PC-3 (cell line): Measurements from ENCODE around the gene NR5A2. TPM values are rescaled to one million over a fixed set of nuclear protein-coding genes. Genes with fewer than 3 reads are reported as not detected.
A peak's percentile ranks its signal among the peaks of the same experiment; 100 is the strongest.

Experiments
- ATAC-seq: fragments of 200-7000 bp; cut with Tn5 transposase; 2 replicates; pipeline ENCODE4 v1.9.1; 2020; ENCODE audit warnings: mild to moderate bottlenecking, moderate library complexity
- BruUV-seq: library from RNA; stranded (reverse); fragments of 400-500 nt; replicated peaks from 2 replicates; lab custom pipeline; 2021; lab: Mats Ljungman, UMichigan
- CTCF ChIA-PET: fragments of 300-600 bp; sonication (Branson Sonifier 250); formaldehyde crosslinking; loops from one replicate; lab custom pipeline; 2022; ENCODE audit warnings: antibody characterized with exemption; lab: Charles Lee
- POLR2A ChIA-PET: fragments of 300-600 bp; sonication (Branson Sonifier 250); formaldehyde crosslinking; loops from one replicate; lab custom pipeline; 2022; ENCODE audit warnings: antibody characterized with exemption; ENCODE audit not compliant: unreplicated experiment; lab: Charles Lee
- DNase-seq: peaks from one replicate; pipeline ENCODE4 v3.0.0-alpha.2; 2015
- H2AFZ ChIP-seq: fragments of 300-600 bp; sonication (generic); 2 replicates; pipeline ENCODE4 v1.6.0; 2016; ENCODE audit warnings: antibody characterized with exemption, low read length
- H3F3A ChIP-seq: fragments of 300-600 bp; sonication (generic); one replicate; pipeline ENCODE4 v1.6.0; 2017; ENCODE audit warnings: antibody characterized with exemption, low read length, control low read depth, mild to moderate bottlenecking; ENCODE audit not compliant: unreplicated experiment
- H3K27ac ChIP-seq: fragments of 300-600 bp; sonication (generic); 2 replicates; pipeline ENCODE4 v1.5.1; 2016; ENCODE audit warnings: mild to moderate bottlenecking, low read length
- H3K27me3 ChIP-seq: fragments of 300-600 bp; sonication (generic); 2 replicates; pipeline ENCODE4 v1.6.1; 2016; ENCODE audit warnings: low read length, mixed read lengths
- H3K36me3 ChIP-seq: fragments of 300-600 bp; sonication (generic); 2 replicates; pipeline ENCODE4 v1.6.1; 2016; ENCODE audit warnings: low read depth, mixed run types, low read length, mixed read lengths
- H3K4me1 ChIP-seq: fragments of 300-600 bp; sonication (generic); 2 replicates; pipeline ENCODE4 v1.5.1; 2016; ENCODE audit warnings: low read length; ENCODE audit not compliant: insufficient read depth
- H3K4me2 ChIP-seq: fragments of 300-600 bp; sonication (generic); 2 replicates; pipeline ENCODE4 v1.6.0; 2016; ENCODE audit warnings: low read length
- H3K4me3 ChIP-seq: fragments of 300-600 bp; sonication (generic); 2 replicates; pipeline ENCODE4 v1.5.1; 2016; ENCODE audit warnings: mild to moderate bottlenecking, low read length, mixed read lengths
- H3K79me2 ChIP-seq: fragments of 300-600 bp; sonication (generic); 2 replicates; pipeline ENCODE4 v1.6.1; 2017; ENCODE audit warnings: low read length, mixed read lengths
- H3K9ac ChIP-seq: fragments of 300-600 bp; sonication (generic); 2 replicates; pipeline ENCODE4 v1.6.0; 2016; ENCODE audit warnings: mild to moderate bottlenecking, low read length
- H3K9me2 ChIP-seq: fragments of 300-600 bp; sonication (generic); replicated peaks from 2 replicates; pipeline ENCODE4 v1.6.1; 2016; ENCODE audit warnings: mixed run types, low read length, mixed read lengths
- H3K9me3 ChIP-seq: fragments of 300-600 bp; sonication (generic); 2 replicates; pipeline ENCODE4 v1.6.1; 2016; ENCODE audit warnings: low read length, mixed read lengths
- H4K20me1 ChIP-seq: fragments of 300-600 bp; sonication (generic); 2 replicates; pipeline ENCODE4 v1.6.1; 2016; ENCODE audit warnings: low read length, mixed read lengths
- EZH2 ChIP-seq: fragments of 300-600 bp; sonication (generic); IDR thresholded peaks from one replicate; pipeline ENCODE4 v1.6.1; 2017; ENCODE audit warnings: antibody characterized with exemption, mild to moderate bottlenecking, low read length; ENCODE audit not compliant: unreplicated experiment
- EZH2phosphoT487 ChIP-seq: fragments of 300-600 bp; sonication (generic); IDR thresholded peaks from 2 replicates; pipeline ENCODE4 v1.6.1; 2018; ENCODE audit warnings: mild to moderate bottlenecking, antibody characterized with exemption, low read length, borderline replicate concordance
- intact Hi-C: fragments of 100-400 bp; cut with micrococcal nuclease; formaldehyde crosslinking; loops from 2 replicates; pipeline ENCODE4 v1.9.0; 2023
- total RNA-seq: library from RNA; depleted of rRNA; stranded (reverse); fragments of >200 nt; gene quantifications from 2 replicates; pipeline ENCODE4 v1.2.3, GENCODE V29; 2014
- TF ChIP-seq, protein P1 (sequence below): fragments of 300-600 bp; sonication (generic); conservative IDR thresholded peaks from 2 replicates; pipeline ENCODE4 v1.5.1; 2017; ENCODE audit warnings: antibody characterized with exemption, low read depth, mild to moderate bottlenecking, low read length

The NR5A2 gene
- total RNA-seq, 1 experiment from 2014 or later = 0.36 TPM

DNA sequence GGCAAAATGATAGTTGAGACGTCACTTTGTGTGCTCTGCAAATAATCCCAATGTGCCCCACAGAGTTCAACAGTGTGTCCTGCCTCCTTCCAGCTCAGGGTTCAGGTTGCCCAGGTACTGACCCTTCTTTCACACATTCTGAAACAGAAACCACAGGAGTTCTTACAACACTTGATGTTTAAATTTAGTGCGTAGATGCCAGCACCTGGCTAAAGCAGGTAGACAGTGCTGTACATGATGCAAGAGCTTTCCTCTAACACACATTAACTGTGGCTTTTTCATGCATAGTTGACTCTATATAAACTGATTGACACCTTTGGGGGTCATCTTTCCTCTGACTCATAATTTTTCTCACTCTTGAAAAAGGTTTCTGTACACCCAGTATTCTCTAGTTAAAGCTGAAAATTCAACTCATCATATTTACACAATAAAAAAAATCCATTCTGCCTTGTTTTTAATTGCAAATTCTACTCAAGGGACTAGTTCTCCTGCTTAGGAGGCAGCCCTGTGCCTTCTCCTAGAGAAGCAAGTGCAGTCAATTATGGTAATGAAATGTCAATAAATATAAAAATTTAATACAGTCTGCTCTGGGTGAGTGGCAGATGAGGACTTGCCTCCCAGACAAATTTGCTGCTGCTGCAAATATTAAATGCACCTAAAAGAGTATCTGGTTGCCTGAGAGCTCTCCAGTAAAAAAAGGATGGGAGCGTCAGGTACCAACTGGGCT lies 91.4 kb downstream of the NR5A2 start:
- Histone ChIP-seq H3K79me2 (no peaks in the 10 kb centered on the region), H3K9ac (no peak overlapping the region), H3F3A (no peaks in the 10 kb centered on the region), H3K36me3 (no peaks in the 10 kb centered on the region), H3K27me3 (no peaks in the 10 kb centered on the region), H3K4me3 (no peak overlapping the region), H3K4me2 (no peak overlapping the region), H4K20me1 (no peaks in the 10 kb centered on the region), H3K27ac (no peak overlapping the region), H2AFZ (no peak overlapping the region), H3K9me2 (no peaks in the 10 kb centered on the region), H3K4me1 (no peaks in the 10 kb centered on the region), H3K9me3 (no peaks in the 10 kb centered on the region)
- BruUV-seq = no TSS peak
- ChIA-PET CTCF (no interaction called here), POLR2A (no interaction called here)
- ATAC-seq (peak; percentile 59), DNase-seq (no peak)
- intact Hi-C loops = no loop called here
- TF ChIP-seq, protein P1, sequence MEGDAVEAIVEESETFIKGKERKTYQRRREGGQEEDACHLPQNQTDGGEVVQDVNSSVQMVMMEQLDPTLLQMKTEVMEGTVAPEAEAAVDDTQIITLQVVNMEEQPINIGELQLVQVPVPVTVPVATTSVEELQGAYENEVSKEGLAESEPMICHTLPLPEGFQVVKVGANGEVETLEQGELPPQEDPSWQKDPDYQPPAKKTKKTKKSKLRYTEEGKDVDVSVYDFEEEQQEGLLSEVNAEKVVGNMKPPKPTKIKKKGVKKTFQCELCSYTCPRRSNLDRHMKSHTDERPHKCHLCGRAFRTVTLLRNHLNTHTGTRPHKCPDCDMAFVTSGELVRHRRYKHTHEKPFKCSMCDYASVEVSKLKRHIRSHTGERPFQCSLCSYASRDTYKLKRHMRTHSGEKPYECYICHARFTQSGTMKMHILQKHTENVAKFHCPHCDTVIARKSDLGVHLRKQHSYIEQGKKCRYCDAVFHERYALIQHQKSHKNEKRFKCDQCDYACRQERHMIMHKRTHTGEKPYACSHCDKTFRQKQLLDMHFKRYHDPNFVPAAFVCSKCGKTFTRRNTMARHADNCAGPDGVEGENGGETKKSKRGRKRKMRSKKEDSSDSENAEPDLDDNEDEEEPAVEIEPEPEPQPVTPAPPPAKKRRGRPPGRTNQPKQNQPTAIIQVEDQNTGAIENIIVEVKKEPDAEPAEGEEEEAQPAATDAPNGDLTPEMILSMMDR = no peak
- no peak for TF ChIP-seq EZH2
- TF ChIP-seq EZH2phosphoT487 = no peak

DNA sequence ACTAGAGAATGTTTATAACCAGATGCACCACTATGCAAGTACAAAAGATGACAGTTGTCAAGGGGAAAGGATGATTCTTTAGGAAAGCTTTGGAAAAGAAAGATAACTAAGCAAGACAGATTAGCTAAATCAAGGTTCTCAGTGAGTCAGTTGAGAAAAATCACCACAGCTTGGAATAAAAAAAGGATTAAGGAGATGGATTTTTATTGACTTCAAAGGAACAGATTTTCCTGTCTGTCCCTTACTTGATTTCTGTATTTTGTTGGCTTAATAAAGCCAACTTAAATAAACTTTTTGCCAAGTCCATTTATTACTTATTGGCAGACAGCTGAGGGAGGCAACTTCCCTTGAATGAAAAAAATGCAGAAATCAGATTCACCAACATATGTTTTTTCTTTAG lies 93.9 kb downstream of the NR5A2 start:
- Histone ChIP-seq H3K4me1 (no peaks in the 10 kb centered on the region), H3K27me3 (no peaks in the 10 kb centered on the region), H3K4me3 (no peak overlapping the region), H3K9ac (no peak overlapping the region), H3F3A (no peaks in the 10 kb centered on the region), H3K9me3 (no peaks in the 10 kb centered on the region), H3K4me2 (no peak overlapping the region), H3K27ac (no peak overlapping the region), H4K20me1 (no peaks in the 10 kb centered on the region), H3K79me2 (no peaks in the 10 kb centered on the region), H3K9me2 (no peaks in the 10 kb centered on the region), H2AFZ (no peak overlapping the region), H3K36me3 (no peaks in the 10 kb centered on the region)
- TF ChIP-seq EZH2 = no peak
- TF ChIP-seq EZH2phosphoT487 = no peak
- TF ChIP-seq, protein P1 = no peak
- DNase-seq (no peak), ATAC-seq (no peak)
- CTCF ChIA-PET = interaction anchor here (0.6 kb wide), 1 partner anchor 197 kb away, joined by 4 read pairs; no protein-coding TSS in a partner anchor
- POLR2A ChIA-PET = interaction anchor here (0.5 kb wide), 1 partner anchor 14 kb away, joined by 6 read pairs; no protein-coding TSS in a partner anchor
- no TSS peak for BruUV-seq
- intact Hi-C loops = no loop called here

DNA sequence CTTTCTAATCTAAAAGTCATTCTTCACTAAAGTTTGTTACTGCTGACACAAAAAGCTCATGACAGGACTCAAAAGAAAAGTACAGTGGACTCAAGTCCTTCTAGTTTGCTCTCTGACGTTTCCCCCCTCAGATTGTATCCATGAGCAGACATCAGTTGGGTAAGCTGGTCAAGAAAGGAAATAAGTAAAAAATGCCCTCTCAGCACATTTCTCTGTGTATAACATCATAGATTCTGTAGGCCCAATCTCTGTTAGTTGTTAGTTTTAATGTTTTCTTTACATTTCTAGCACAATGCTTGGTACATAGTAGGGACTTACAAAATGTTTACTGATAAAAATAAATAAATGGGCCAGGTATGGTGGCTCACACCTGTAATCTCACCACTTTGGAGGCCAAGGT lies 96.8 kb downstream of the NR5A2 start:
- Histone ChIP-seq H3K9ac (no peak overlapping the region), H3K79me2 (no peaks in the 10 kb centered on the region), H3K9me2 (no peaks in the 10 kb centered on the region), H2AFZ (no peak overlapping the region), H3K27ac (no peak overlapping the region), H3K9me3 (no peaks in the 10 kb centered on the region), H3K4me1 (no peaks in the 10 kb centered on the region), H3F3A (no peaks in the 10 kb centered on the region), H4K20me1 (no peaks in the 10 kb centered on the region), H3K4me2 (no peak overlapping the region), H3K27me3 (no peaks in the 10 kb centered on the region), H3K4me3 (no peak overlapping the region), H3K36me3 (no peaks in the 10 kb centered on the region)
- CTCF ChIA-PET = no interaction called here
- POLR2A ChIA-PET = no interaction called here
- no TSS peak for BruUV-seq
- ATAC-seq = no peak
- TF ChIP-seq EZH2phosphoT487 (no peak), EZH2 (no peak)
- TF ChIP-seq, protein P1 = no peak
- intact Hi-C loops = no loop called here
- DNase-seq = no peak
